H1 (cell line): ENCODE results near the gene GRM4. TPM values are rescaled to one million over a fixed set of nuclear protein-coding genes. Genes with fewer than 3 reads are reported as not detected.

Experiments
- CTCF ChIA-PET: fragments of 300-600 bp; sonication (Branson Sonifier 250); formaldehyde crosslinking; loops from one replicate; lab custom pipeline; 2021; ENCODE audit not compliant: partially characterized antibody; lab: Charles Lee
- POLR2A ChIA-PET: fragments of 300-600 bp; sonication (Branson Sonifier 250); formaldehyde crosslinking; loops from one replicate; lab custom pipeline; 2021; ENCODE audit warnings: inconsistent platforms; ENCODE audit not compliant: partially characterized antibody; lab: Charles Lee
- DNase-seq, 2 experiments: peaks; one replicate each; pipeline versions ENCODE4 v3.0.0 to v3.0.0-alpha.2; 2010 to 2022; ENCODE audit warnings: low spot score in 2 of 2, low read depth in 1 of 2, mixed read lengths in 1 of 2
- FAIRE-seq: peaks from 2 replicates; lab custom pipeline; 2011; peaks lifted over from hg19 to GRCh38; lab: Jason Lieb, UNC
- H2AFZ ChIP-seq: 2 replicates; pipeline ENCODE4 v1.8.1; 2012; ENCODE audit warnings: low read length, inconsistent platforms
- H2AK5ac ChIP-seq: 2 replicates; pipeline ENCODE4 v1.6.1; 2013; ENCODE audit warnings: low read depth, low read length
- H2BK120ac ChIP-seq: replicated peaks from 2 replicates; pipeline ENCODE3; 2013; ENCODE audit warnings: low read depth, low read length, inconsistent platforms
- H2BK12ac ChIP-seq: 2 replicates; pipeline ENCODE4 v1.6.1; 2013; ENCODE audit warnings: low read depth, low read length
- H2BK15ac ChIP-seq: 2 replicates; pipeline ENCODE4 v1.6.1; 2013; ENCODE audit warnings: low read length
- H2BK20ac ChIP-seq: 2 replicates; pipeline ENCODE4 v1.6.1; 2013; ENCODE audit warnings: low read length
- H2BK5ac ChIP-seq: 2 replicates; pipeline ENCODE4 v1.6.1; 2013; ENCODE audit warnings: low read depth, low read length
- H3K14ac ChIP-seq: 2 replicates; pipeline ENCODE4 v1.6.1; 2013; ENCODE audit warnings: inconsistent platforms; ENCODE audit not compliant: insufficient read length
- H3K18ac ChIP-seq: 2 replicates; pipeline ENCODE4 v1.6.1; 2013; ENCODE audit warnings: low read length; ENCODE audit errors: extremely low read depth
- H3K23ac ChIP-seq: 2 replicates; pipeline ENCODE4 v1.6.1; 2013; ENCODE audit warnings: inconsistent platforms; ENCODE audit not compliant: insufficient read length
- H3K23me2 ChIP-seq: 2 replicates; pipeline ENCODE4 v1.6.1; 2013; ENCODE audit warnings: low read depth, low read length
- H3K27ac ChIP-seq: 2 replicates; pipeline ENCODE4 v1.6.1; 2011; ENCODE audit warnings: low read depth, low read length, inconsistent platforms
- H3K27me3 ChIP-seq, 4 experiments: replicated peaks in 1 of 4; 1 replicate in 1 of 4; 2 replicates in 3 of 4; pipeline versions ENCODE4 v1.6.1 to v1.8.1; 2011 to 2013; ENCODE audit warnings: low read length in 3 of 4, mild to moderate bottlenecking in 3 of 4, inconsistent platforms in 2 of 4, mixed read lengths in 2 of 4, moderate library complexity in 1 of 4; ENCODE audit not compliant: control insufficient read depth in 3 of 4, insufficient read depth in 3 of 4; ENCODE audit errors: extremely low read depth in 1 of 4
- H3K36me3 ChIP-seq, 4 experiments: 2 replicates each; pipeline versions ENCODE4 v1.6.1 to v1.8.1; 2011 to 2013; ENCODE audit warnings: mild to moderate bottlenecking in 4 of 4, low read length in 3 of 4, moderate library complexity in 2 of 4, control low read depth in 1 of 4, inconsistent platforms in 1 of 4; ENCODE audit not compliant: insufficient read depth in 4 of 4, control insufficient read depth in 2 of 4
- H3K4ac ChIP-seq: replicated peaks from 2 replicates; pipeline ENCODE3; 2013; ENCODE audit warnings: low read length, low read depth, mixed read lengths, inconsistent platforms; ENCODE audit not compliant: insufficient read length
- H3K4me1 ChIP-seq, 4 experiments: replicated peaks in 1 of 4; 1 replicate in 1 of 4; 2 replicates in 3 of 4; pipeline versions ENCODE4 v1.6.1 to v1.8.1; 2011 to 2013; ENCODE audit warnings: low read length in 3 of 4, inconsistent platforms in 2 of 4, mixed read lengths in 1 of 4; ENCODE audit not compliant: insufficient read depth in 4 of 4, control insufficient read depth in 3 of 4
- H3K4me2 ChIP-seq, 2 experiments: 2 replicates each; pipeline versions ENCODE4 v1.6.1 to v1.8.1; 2011 to 2013; ENCODE audit warnings: low read depth in 2 of 2, low read length in 2 of 2, control low read depth in 1 of 2, inconsistent platforms in 1 of 2, mild to moderate bottlenecking in 1 of 2; ENCODE audit not compliant: insufficient read depth in 1 of 2
- H3K4me3 ChIP-seq, 4 experiments: fragments of 200-600, 300-600 bp in 1 of 4; sonication (generic), shearing (Covaris generic), sonication (Bioruptor Twin) in 1 of 4; 2 replicates each; pipeline versions ENCODE4 v1.5.1 to v1.8.1; 2011 to 2016; ENCODE audit warnings: low read length in 4 of 4, low read depth in 3 of 4, control low read depth in 2 of 4, inconsistent platforms in 2 of 4, mild to moderate bottlenecking in 2 of 4, mixed read lengths in 1 of 4, moderate library complexity in 1 of 4; ENCODE audit not compliant: insufficient read depth in 2 of 4; ENCODE audit errors: extremely low read depth in 1 of 4
- H3K56ac ChIP-seq: replicated peaks from 2 replicates; pipeline ENCODE3; 2013; ENCODE audit warnings: low read depth, mild to moderate bottlenecking, mixed read lengths, low read length, inconsistent platforms; ENCODE audit not compliant: insufficient read length
- H3K79me1 ChIP-seq: 2 replicates; pipeline ENCODE4 v1.6.1; 2013; ENCODE audit warnings: low read depth, low read length, control low read depth
- H3K79me2 ChIP-seq, 2 experiments: 2 replicates each; pipeline versions ENCODE4 v1.6.1 to v1.8.1; 2012 to 2013; ENCODE audit warnings: low read length in 2 of 2, mild to moderate bottlenecking in 2 of 2, inconsistent platforms in 1 of 2; ENCODE audit not compliant: insufficient read depth in 2 of 2, control insufficient read depth in 1 of 2
- H3K9ac ChIP-seq, 4 experiments: replicated peaks in 1 of 4; 1 replicate in 1 of 4; 2 replicates in 3 of 4; pipeline versions ENCODE4 v1.6.1 to v1.8.1; 2011 to 2013; ENCODE audit warnings: low read depth in 3 of 4, low read length in 3 of 4, control low read depth in 2 of 4, mild to moderate bottlenecking in 2 of 4, moderate library complexity in 2 of 4, inconsistent platforms in 1 of 4; ENCODE audit errors: extremely low read depth in 1 of 4
- H3K9me3 ChIP-seq, 2 experiments: 2 replicates each; pipeline versions ENCODE4 v1.6.1 to v1.8.1; 2012 to 2013; ENCODE audit warnings: mild to moderate bottlenecking in 2 of 2, moderate library complexity in 2 of 2, control low read depth in 1 of 2, inconsistent platforms in 1 of 2, low read depth in 1 of 2, low read length in 1 of 2, mixed read lengths in 1 of 2; ENCODE audit not compliant: insufficient read depth in 2 of 2
- H4K20me1 ChIP-seq, 2 experiments: replicated peaks in 1 of 2; 2 replicates each; pipeline versions ENCODE3 to v1.8.1; 2011 to 2013; ENCODE audit warnings: inconsistent platforms in 2 of 2, low read length in 2 of 2, mild to moderate bottlenecking in 1 of 2; ENCODE audit not compliant: insufficient read depth in 2 of 2, control insufficient read depth in 1 of 2
- H4K5ac ChIP-seq: 2 replicates; pipeline ENCODE4 v1.6.1; 2013; ENCODE audit warnings: low read length, low read depth, mixed read lengths, inconsistent platforms; ENCODE audit not compliant: insufficient read length
- H4K8ac ChIP-seq: 2 replicates; pipeline ENCODE4 v1.8.0; 2013; ENCODE audit warnings: mild to moderate bottlenecking, moderate library complexity, low read length, inconsistent platforms; ENCODE audit not compliant: insufficient read depth; ENCODE audit errors: extremely low read depth
- H4K91ac ChIP-seq: replicated peaks from 2 replicates; pipeline ENCODE3; 2013; ENCODE audit warnings: low read length, mixed read lengths, inconsistent platforms; ENCODE audit not compliant: insufficient read length
- ATF2 ChIP-seq: IDR thresholded peaks from 2 replicates; pipeline ENCODE4 v1.6.1; 2012; ENCODE audit warnings: low read length, inconsistent platforms
- CBX8 ChIP-seq: fragments of 300-800, 300-1000 bp; sonication (generic); IDR thresholded peaks from 2 replicates; pipeline ENCODE4 v1.7.1; 2016; ENCODE audit warnings: low read depth, low read length, borderline replicate concordance
- CHD2 ChIP-seq: IDR thresholded peaks from 2 replicates; pipeline ENCODE4 v1.6.1; 2012; ENCODE audit warnings: low read length, improper control_type of control experiment
- GTF2F1 ChIP-seq: IDR thresholded peaks from 2 replicates; pipeline ENCODE4 v1.6.1; 2012; ENCODE audit warnings: low read depth, low read length, improper control_type of control experiment, borderline replicate concordance
- JUN ChIP-seq: IDR thresholded peaks from 2 replicates; pipeline ENCODE4 v1.6.1; 2011; ENCODE audit warnings: low read depth, mild to moderate bottlenecking, improper control_type of control experiment, low read length
- POLR2A ChIP-seq, 2 experiments: IDR thresholded peaks; 1 replicate in 1 of 2; 2 replicates in 1 of 2; pipeline ENCODE4 v1.6.1; 2011; ENCODE audit warnings: low read depth in 2 of 2, low read length in 2 of 2, mild to moderate bottlenecking in 2 of 2; ENCODE audit errors: control extremely low read depth in 1 of 2
- RFX5 ChIP-seq: IDR thresholded peaks from 2 replicates; pipeline ENCODE4 v1.6.1; 2011; ENCODE audit warnings: low read depth, low read length, improper control_type of control experiment, borderline replicate concordance
- SIX5 ChIP-seq: IDR thresholded peaks from 2 replicates; pipeline ENCODE4 v1.6.1; 2011; ENCODE audit warnings: mild to moderate bottlenecking, low read depth, low read length
- SP1 ChIP-seq: IDR thresholded peaks from 2 replicates; pipeline ENCODE4 v1.6.1; 2011; ENCODE audit warnings: low read depth, low read length
- SP2 ChIP-seq: IDR thresholded peaks from 2 replicates; pipeline ENCODE4 v1.6.1; 2012; ENCODE audit warnings: mild to moderate bottlenecking, low read length, inconsistent platforms
- YY1 ChIP-seq: IDR thresholded peaks from 2 replicates; pipeline ENCODE4 v1.6.1; 2011; ENCODE audit warnings: low read depth, mild to moderate bottlenecking, low read length
- WGBS, 2 experiments: shearing (Covaris generic) in 1 of 2; methylation state at CpG; one replicate each; pipeline versions ENCODE4 v1.1.6 to v1.1.7; 2013 to 2015; ENCODE audit warnings: low lambda C conversion rate in 2 of 2, mixed read lengths in 2 of 2, inconsistent platforms in 1 of 2, low coverage in 1 of 2, missing lambda C conversion rate in 1 of 2; ENCODE audit not compliant: insufficient replicate concordance in 2 of 2, insufficient coverage in 1 of 2, insufficient read length in 1 of 2; ENCODE audit errors: extremely low coverage in 1 of 2, missing lambda C conversion rate in 1 of 2; 5-methylcytosine and 5-hydroxymethylcytosine counted together
- polyA plus RNA-seq, 7 experiments: library from polyadenylated mRNA; depleted of rRNA in 3 of 7; stranded (reverse) in 5 of 7; unstranded in 2 of 7; fragments of >200 nt in 5 of 7; fragments of 200-250 nt in 2 of 7; gene quantifications; 1 replicate in 5 of 7; 2 replicates in 1 of 7; 4 replicates in 1 of 7; pipeline versions ENCODE4 v1.2.1 to v1.2.3, GENCODE V29; 2011 to 2013; ENCODE audit warnings: missing spikeins in 2 of 7, mixed read lengths in 2 of 7
- total RNA-seq: library from RNA; stranded (reverse); fragmentation: NEBNext Ultra II Directional; extraction: Animal tissue kit (Norgen Biotek cat#: 25700); gene quantifications from 2 replicates; pipeline ENCODE4 v1.2.1, GENCODE V29; 2021

The GRM4 gene
- total and polyA plus RNA-seq, 2 of the 8 experiments (the other 6 are each of a cell fraction or from before 2014, with no cell fraction given) = 19.6 to 21.5 TPM

GRCh38 chr6:34157236-34157830, 11.4 kb upstream of the GRM4 start:
- Histone ChIP-seq H3K9me3 (peaks cover 3 to 10% of the 10 kb centered on the region in 2 experiments; a peak in 2 of 4 replicates), H2BK120ac (no peak overlapping the region), H4K20me1 (no peaks in the 10 kb centered on the region), H2AK5ac (no peak overlapping the region), H3K36me3 (no peaks in the 10 kb centered on the region), H3K27me3 (peaks cover 8 to 25% (median 22%) of the 10 kb centered on the region in 4 experiments), H3K23me2 (no peaks in the 10 kb centered on the region; the same call in 1 of the 2 replicates), H4K8ac (no peak overlapping the region), H4K91ac (no peak overlapping the region), H2BK15ac (no peak overlapping the region), H3K4me2 (no peak overlapping the region), H2BK5ac (no peak overlapping the region), H3K23ac (no peak overlapping the region), H2BK12ac (no peak overlapping the region), H4K5ac (no peak overlapping the region), H3K4me3 (no peak overlapping the region), H3K18ac (no peak overlapping the region), H3K14ac (no peak overlapping the region), H3K79me1 (no peaks in the 10 kb centered on the region), H3K9ac (no peak overlapping the region), H2BK20ac (no peak overlapping the region), H3K56ac (no peak overlapping the region), H3K27ac (no peak overlapping the region), H3K4ac (no peak overlapping the region), H3K79me2 (no peaks in the 10 kb centered on the region), H3K4me1 (peaks cover 0 to 8% (median 0%) of the 10 kb centered on the region in 4 experiments; a peak in 3 of 7 replicates), H2AFZ (no peak overlapping the region)
- DNase-seq = peak in 1 of 2 experiments; percentile 33
- POLR2A ChIA-PET = interaction anchor here (1.5 kb wide), 1 partner anchor 83 kb away, joined by 3 read pairs; no protein-coding TSS in a partner anchor
- CTCF ChIA-PET = interaction anchor here (0.8 to 8.0 kb wide), 5 partner anchors 10 to 130 kb away, joined by 4 to 120 read pairs (median 5); no protein-coding TSS in a partner anchor
- FAIRE-seq = no peak
- WGBS, 2 experiments = 87% methylated on average over 10 of the region's 10 CpGs; no CpG with 5 or more reads in 1 of the 2 experiments
- TF ChIP-seq SIX5 (no peak), GTF2F1 (no peak), CBX8 (no peak), SP2 (no peak), POLR2A (IDR thresholded peaks at IDR 0.05; ENCODE audit: control extremely low read depth in 1 of 2, low read depth in 2 of 2, low read length in 2 of 2) (no peak), JUN (no peak), CHD2 (no peak), ATF2 (no peak), YY1 (no peak), RFX5 (no peak), SP1 (no peak)
